IgD-negative memory B cell (primary cell): ENCODE measurements around the gene SELENOS. TPM values are rescaled to one million over a fixed set of nuclear protein-coding genes. Genes with fewer than 3 reads are reported as not detected.

Source experiments
- H3K27ac Mint-ChIP-seq, 3 donors: one replicate each; pipeline ENCODE4 v1.8.0; 2020 to 2022; ENCODE audit warnings: mild to moderate bottlenecking in 3 of 3, mixed read lengths in 3 of 3, moderate library complexity in 1 of 3
- H3K27me3 Mint-ChIP-seq: one replicate; pipeline ENCODE4 v1.8.0; 2021; ENCODE audit warnings: mixed read lengths
- H3K36me3 Mint-ChIP-seq: one replicate; pipeline ENCODE4 v1.8.0; 2020; ENCODE audit warnings: mild to moderate bottlenecking, mixed read lengths
- H3K4me1 Mint-ChIP-seq, 3 donors: one replicate each; pipeline ENCODE4 v1.8.0; 2020 to 2022; ENCODE audit warnings: mixed read lengths in 3 of 3, mild to moderate bottlenecking in 1 of 3
- H3K4me3 Mint-ChIP-seq, 4 donors: one replicate each; pipeline ENCODE4 v1.8.0; 2020 to 2022; ENCODE audit warnings: mild to moderate bottlenecking in 4 of 4, mixed read lengths in 4 of 4, moderate library complexity in 3 of 4
- H3K9me3 Mint-ChIP-seq, 3 donors: one replicate each; pipeline ENCODE4 v1.8.0; 2020 to 2021; ENCODE audit warnings: mixed read lengths in 3 of 3, mild to moderate bottlenecking in 1 of 3
- polyA plus RNA-seq: library from polyadenylated mRNA; unstranded; fragments of 300-500 nt; fragmentation: Illumina TruSeq; gene quantifications from one replicate; pipeline ENCODE4 v1.2.3, GENCODE V29; 2021

The SELENOS gene
- polyA plus RNA-seq, 1 donor from 2014 or later: 55.2 TPM

- Mint-ChIP-seq H3K36me3 (no peaks in the 10 kb centered on the region), H3K9me3 (no peaks in the 10 kb centered on the region), H3K27ac (peak overlapping the region; percentile 43 to 86 (median 75)), H3K4me1 (peaks cover 45 to 74% (median 49%) of the 10 kb centered on the region in 3 donors), H3K27me3 (peaks cover 1% of the 10 kb centered on the region), H3K4me3 (peak overlapping the region; percentile 25 to 87 (median 62))
Measured at GRCh38 chr15:101242160-101242998, 34.9 kb downstream of the SELENOS start.

- no peaks in the 10 kb centered on the region for H3K9me3 Mint-ChIP-seq
- H3K36me3 Mint-ChIP-seq: peaks cover 2% of the 10 kb centered on the region
- no peak overlapping the region for H3K27ac Mint-ChIP-seq
- H3K4me3 Mint-ChIP-seq: no peak overlapping the region
- peaks cover 36 to 57% (median 36%) of the 10 kb centered on the region in 3 donors for H3K4me1 Mint-ChIP-seq
- H3K27me3 Mint-ChIP-seq: peaks cover 1% of the 10 kb centered on the region
Measured at GRCh38 chr15:101240358-101240757, 36.9 kb downstream of the SELENOS start.

GRCh38 chr15:101239724-101240136 is 37.6 kb downstream of the SELENOS start:
- Mint-ChIP-seq H3K4me3 (peak overlapping the region in 3 of 4 donors; percentile 4 to 74 (median 73)), H3K36me3 (peaks cover 6% of the 10 kb centered on the region), H3K27ac (peak overlapping the region in 2 of 3 donors; percentile 8 to 61), H3K4me1 (peaks cover 32 to 50% (median 32%) of the 10 kb centered on the region in 3 donors), H3K9me3 (no peaks in the 10 kb centered on the region), H3K27me3 (peaks cover 1% of the 10 kb centered on the region)

- Mint-ChIP-seq H3K4me3 (no peak overlapping the region), H3K9me3 (no peaks in the 10 kb centered on the region), H3K27ac (no peak overlapping the region), H3K27me3 (peaks cover 1% of the 10 kb centered on the region), H3K36me3 (peaks cover 6% of the 10 kb centered on the region), H3K4me1 (peaks cover 21 to 33% (median 27%) of the 10 kb centered on the region in 3 donors)
Measured at GRCh38 chr15:101237251-101237650, 40.0 kb downstream of the SELENOS start.

- no peaks in the 10 kb centered on the region for H3K27me3 Mint-ChIP-seq
- H3K4me1 Mint-ChIP-seq: peaks cover 5 to 13% (median 11%) of the 10 kb centered on the region in 3 donors
- peaks cover 19% of the 10 kb centered on the region for H3K36me3 Mint-ChIP-seq
- H3K4me3 Mint-ChIP-seq: no peak overlapping the region
- peak overlapping the region in 1 of 3 donors; percentile 58 for H3K27ac Mint-ChIP-seq
- peaks cover 0 to 6% (median 0%) of the 10 kb centered on the region in 3 donors for H3K9me3 Mint-ChIP-seq
Measured at GRCh38 chr15:101233651-101234280, 43.5 kb downstream of the SELENOS start.

GRCh38 chr15:101232677-101233076 is 44.6 kb downstream of the SELENOS start:
- Mint-ChIP-seq H3K4me1 (peaks cover 7 to 14% (median 8%) of the 10 kb centered on the region in 3 donors), H3K4me3 (no peak overlapping the region), H3K27ac (no peak overlapping the region), H3K27me3 (no peaks in the 10 kb centered on the region), H3K9me3 (peaks cover 0 to 16% (median 3%) of the 10 kb centered on the region in 3 donors), H3K36me3 (peaks cover 19% of the 10 kb centered on the region)

GRCh38 chr15:101228313-101228712 is 49.0 kb downstream of the SELENOS start:
- no peak overlapping the region for H3K4me3 Mint-ChIP-seq
- H3K36me3 Mint-ChIP-seq: peaks cover 15% of the 10 kb centered on the region
- H3K27me3 Mint-ChIP-seq: no peaks in the 10 kb centered on the region
- peaks cover 1 to 13% (median 11%) of the 10 kb centered on the region in 3 donors for H3K4me1 Mint-ChIP-seq
- H3K9me3 Mint-ChIP-seq: peaks cover 0 to 16% (median 3%) of the 10 kb centered on the region in 3 donors
- H3K27ac Mint-ChIP-seq: no peak overlapping the region

- Mint-ChIP-seq H3K27ac (no peak overlapping the region), H3K9me3 (peaks cover 0 to 16% (median 3%) of the 10 kb centered on the region in 3 donors), H3K36me3 (peaks cover 10% of the 10 kb centered on the region), H3K4me1 (peaks cover 4 to 20% (median 11%) of the 10 kb centered on the region in 3 donors), H3K27me3 (no peaks in the 10 kb centered on the region), H3K4me3 (no peak overlapping the region)
Measured at GRCh38 chr15:101225658-101226057, 51.6 kb downstream of the SELENOS start.

Other genes starting within 250 kb of the SELENOS start
- 1.1 TPM for gene CHSY1, start 25.4 kb downstream of the SELENOS start, polyA plus RNA-seq
- gene SNRPA1, start 17.8 kb upstream of the SELENOS start, polyA plus RNA-seq: 73.1 TPM
- gene PCSK6, start 212.2 kb upstream of the SELENOS start, polyA plus RNA-seq: 0.14 TPM